22Rv1 (cell line): Measurements from ENCODE around the gene HMGXB4.

Experiments
- ZFX ChIP-seq: fragments of 450-650 bp; IDR thresholded peaks from 2 replicates; pipeline ENCODE4 v1.6.1; 2017; ENCODE audit warnings: antibody characterized with exemption, borderline replicate concordance
- TF ChIP-seq, protein P1 (sequence below): fragments of 450-650 bp; IDR thresholded peaks from 2 replicates; pipeline ENCODE4 v1.5.1; 2017; ENCODE audit warnings: mild to moderate bottlenecking

DNA sequence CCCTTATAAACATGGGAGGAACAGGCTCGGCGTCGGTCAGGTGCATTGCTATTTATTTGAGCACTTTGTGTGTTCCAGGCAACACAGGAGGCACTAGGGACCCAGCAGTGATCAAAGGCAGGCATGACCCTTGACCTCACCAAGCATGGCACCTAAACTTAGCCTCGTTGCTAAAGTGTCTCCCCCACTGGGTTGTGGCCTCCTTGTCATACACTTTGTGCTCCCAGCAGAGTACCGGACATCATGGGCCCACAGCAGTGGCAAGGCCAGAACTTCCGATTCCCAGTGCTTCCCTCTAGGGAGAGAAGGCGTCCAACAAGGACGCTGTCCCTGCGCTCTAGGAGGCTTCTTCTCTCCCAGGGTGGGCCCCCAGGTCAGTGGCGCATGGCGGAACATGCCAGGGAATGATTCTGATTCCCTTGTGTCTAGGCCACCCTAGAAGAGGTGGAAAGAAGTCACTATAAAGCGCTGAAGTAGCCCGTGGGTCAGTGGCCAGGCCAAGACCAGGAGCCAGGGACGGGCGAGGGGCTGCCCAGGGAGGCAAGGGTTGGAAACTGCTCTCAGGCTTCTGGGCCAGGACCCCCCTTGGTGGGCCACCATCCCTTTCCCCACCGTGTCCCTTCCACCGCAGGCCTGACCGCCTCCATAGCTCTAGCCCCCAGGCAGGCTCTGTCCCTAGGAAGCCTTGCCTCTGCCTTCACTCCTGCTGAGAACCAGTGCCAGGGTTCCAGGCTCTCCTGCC, 62.1 kb downstream of the HMGXB4 start:
- TF ChIP-seq, protein P1, sequence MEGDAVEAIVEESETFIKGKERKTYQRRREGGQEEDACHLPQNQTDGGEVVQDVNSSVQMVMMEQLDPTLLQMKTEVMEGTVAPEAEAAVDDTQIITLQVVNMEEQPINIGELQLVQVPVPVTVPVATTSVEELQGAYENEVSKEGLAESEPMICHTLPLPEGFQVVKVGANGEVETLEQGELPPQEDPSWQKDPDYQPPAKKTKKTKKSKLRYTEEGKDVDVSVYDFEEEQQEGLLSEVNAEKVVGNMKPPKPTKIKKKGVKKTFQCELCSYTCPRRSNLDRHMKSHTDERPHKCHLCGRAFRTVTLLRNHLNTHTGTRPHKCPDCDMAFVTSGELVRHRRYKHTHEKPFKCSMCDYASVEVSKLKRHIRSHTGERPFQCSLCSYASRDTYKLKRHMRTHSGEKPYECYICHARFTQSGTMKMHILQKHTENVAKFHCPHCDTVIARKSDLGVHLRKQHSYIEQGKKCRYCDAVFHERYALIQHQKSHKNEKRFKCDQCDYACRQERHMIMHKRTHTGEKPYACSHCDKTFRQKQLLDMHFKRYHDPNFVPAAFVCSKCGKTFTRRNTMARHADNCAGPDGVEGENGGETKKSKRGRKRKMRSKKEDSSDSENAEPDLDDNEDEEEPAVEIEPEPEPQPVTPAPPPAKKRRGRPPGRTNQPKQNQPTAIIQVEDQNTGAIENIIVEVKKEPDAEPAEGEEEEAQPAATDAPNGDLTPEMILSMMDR, result no peak
- TF ChIP-seq ZFX, result no peak
